Mucosa of descending colon (tissue), 3 donors: ENCODE measurements around the gene SLC17A9. TPM values are rescaled to one million over a fixed set of nuclear protein-coding genes. Genes with fewer than 3 reads are reported as not detected.
A peak's percentile ranks its signal among the peaks of the same experiment; 100 is the strongest.

Experiments used
- ATAC-seq: fragments of 200-7000 bp; cut with Tn5 transposase; one replicate; pipeline ENCODE4 v1.9.1; 2020; ENCODE audit warnings: mild to moderate bottlenecking, moderate library complexity
- DNase-seq, 3 donors: peaks; one replicate each; pipeline ENCODE4 v3.0.0-alpha.2; 2020
- H3K36me3 ChIP-seq: fragments of 200-600 bp; one replicate; pipeline ENCODE4 v1.8.0; 2021; ENCODE audit warnings: low read depth, mild to moderate bottlenecking
- H3K4me1 ChIP-seq: fragments of 200-600 bp; one replicate; pipeline ENCODE4 v1.8.0; 2021; ENCODE audit warnings: low read depth, mild to moderate bottlenecking
- H3K4me3 ChIP-seq: fragments of 200-600 bp; one replicate; pipeline ENCODE4 v1.8.0; 2021; ENCODE audit warnings: mild to moderate bottlenecking
- H3K9me3 ChIP-seq: fragments of 200-600 bp; one replicate; pipeline ENCODE4 v1.8.0; 2021; ENCODE audit warnings: mild to moderate bottlenecking
- CTCF ChIP-seq: fragments of 200-600 bp; IDR thresholded peaks from one replicate; pipeline ENCODE4 v1.8.0; 2022; ENCODE audit warnings: antibody characterized with exemption, mild to moderate bottlenecking
- intact Hi-C, 2 donors: fragments of 100-400 bp; cut with DNase I in 1 of 2; cut with micrococcal nuclease in 1 of 2; formaldehyde crosslinking; loops; one replicate each; pipeline versions ENCODE4 v1.11.0 to v1.11.1; 2022; cut with DNase I, micrococcal nuclease
- long read RNA-seq, 2 donors: library from polyadenylated mRNA; unstranded; transcript quantifications; one replicate each; pipeline ENCODE4 v2.0.0, GENCODE V29; 2019 to 2021
- total RNA-seq, 3 donors: library from RNA; stranded (reverse); fragmentation: NEBNext Ultra II Directional in 2 of 3; extraction: Animal tissue kit (Norgen Biotek cat#: 25700) in 2 of 3; gene quantifications; one replicate each; pipeline versions ENCODE4 v1.2.1 to v1.2.4, GENCODE V29; 2021 to 2023
- donor health status: DM: no; HTN: no; CAD: no; lungs with moderate emphysema.
- donor health status: DM: no; HTN: no; CAD: no.
- donor health status: DM: no; HTN: yes; CAD: no.

Gene SLC17A9
- 10 to 100 TPM in 1 of 3 donors, 1 to 10 TPM in 2; 4.8 to 22.2 (median 6.4) TPM for total RNA-seq
- long read RNA-seq, donor 1, partial matches to known transcripts: 3 of 17 reads
- long read RNA-seq, donor 1, other reads (novel, unspliced or antisense): 13 of 17 reads
- long read RNA-seq, donor 2, partial matches to known transcripts: 1 of 2 reads
- long read RNA-seq, donor 2, other reads (novel, unspliced or antisense): 1 of 2 reads

GRCh38 chr20:62952373-62952967 is at the start of gene SLC17A9:
SLC17A9 (plus strand) TSS chr20:62952709; CDS start chr20:62952831, 122 bp downstream.
- Histone ChIP-seq H3K4me1 (peaks cover 30% of the 10 kb centered on the region), H3K9me3 (no peaks in the 10 kb centered on the region), H3K36me3 (no peaks in the 10 kb centered on the region), H3K4me3 (no peak within 1 kb of the TSS)
- intact Hi-C loops: no loop called here
- peak; percentile 81 for ATAC-seq
- peak; percentile 92 to 95 (median 94) for DNase-seq
- no peak for TF ChIP-seq CTCF

- intact Hi-C loops: no loop called here
- no peak for TF ChIP-seq CTCF
- H3K4me3 ChIP-seq: no peak overlapping the region
- H3K9me3 ChIP-seq: no peaks in the 10 kb centered on the region
- peaks cover 32% of the 10 kb centered on the region for H3K36me3 ChIP-seq
- DNase-seq (peak in 1 of 3 donors; percentile 23), ATAC-seq (no peak)
- H3K4me1 ChIP-seq: peaks cover 29% of the 10 kb centered on the region
Measured at GRCh38 chr20:62902926-62903615, 49.4 kb upstream of the SLC17A9 start.

GRCh38 chr20:62905536-62906117 is 46.9 kb upstream of the SLC17A9 start:
- Histone ChIP-seq H3K36me3 (peaks cover 40% of the 10 kb centered on the region), H3K4me1 (peaks cover 9% of the 10 kb centered on the region), H3K4me3 (no peak overlapping the region), H3K9me3 (no peaks in the 10 kb centered on the region)
- intact Hi-C loops: no loop called here
- ATAC-seq: no peak
- DNase-seq: peak in 1 of 3 donors; percentile 13
- TF ChIP-seq CTCF: no peak

GRCh38 chr20:62906209-62906608 is 46.3 kb upstream of the SLC17A9 start:
- intact Hi-C loops: no loop called here
- no peak for TF ChIP-seq CTCF
- Histone ChIP-seq H3K4me1 (peaks cover 3% of the 10 kb centered on the region), H3K4me3 (no peak overlapping the region), H3K9me3 (no peaks in the 10 kb centered on the region), H3K36me3 (peaks cover 45% of the 10 kb centered on the region)
- ATAC-seq (no peak), DNase-seq (peak in 2 of 3 donors; percentile 12 to 50)

- intact Hi-C loops: no loop called here
- Histone ChIP-seq H3K4me1 (no peaks in the 10 kb centered on the region), H3K4me3 (no peak overlapping the region), H3K36me3 (peaks cover 47% of the 10 kb centered on the region), H3K9me3 (no peaks in the 10 kb centered on the region)
- no peak for TF ChIP-seq CTCF
- DNase-seq: peak in 1 of 3 donors; percentile 10
- no peak for ATAC-seq
Measured at GRCh38 chr20:62906647-62907375, 45.7 kb upstream of the SLC17A9 start.
